H9 (cell line): ENCODE measurements around the gene MSN. TPM values are rescaled to one million over a fixed set of nuclear protein-coding genes. Genes with fewer than 3 reads are reported as not detected.

ENCODE experiments used
- DNase-seq: peaks from one replicate; pipeline ENCODE4 v3.0.0-alpha.2; 2017
- H2AFZ ChIP-seq: one replicate; pipeline ENCODE4 v1.6.1; 2013; ENCODE audit warnings: mild to moderate bottlenecking, low read length, control low read depth, moderate library complexity
- H2AK5ac ChIP-seq: 2 replicates; pipeline ENCODE4 v1.6.1; 2013; ENCODE audit warnings: low read length, control low read depth, mixed read lengths; ENCODE audit not compliant: insufficient read length
- H2BK120ac ChIP-seq: one replicate; pipeline ENCODE4 v1.6.1; 2013; ENCODE audit warnings: low read depth, mild to moderate bottlenecking, low read length, control low read depth, inconsistent platforms; ENCODE audit not compliant: poor library complexity, severe bottlenecking
- H2BK12ac ChIP-seq: 2 replicates; pipeline ENCODE4 v1.6.1; 2013; ENCODE audit warnings: low read length, control low read depth, mixed read lengths, low read depth; ENCODE audit not compliant: insufficient read length
- H2BK15ac ChIP-seq: 2 replicates; pipeline ENCODE4 v1.6.1; 2013; ENCODE audit warnings: low read depth, low read length, control low read depth
- H2BK20ac ChIP-seq: one replicate; pipeline ENCODE4 v1.6.1; 2013; ENCODE audit warnings: low read depth, mild to moderate bottlenecking, low read length, control low read depth, inconsistent platforms; ENCODE audit not compliant: poor library complexity, severe bottlenecking
- H2BK5ac ChIP-seq: 2 replicates; pipeline ENCODE4 v1.6.1; 2013; ENCODE audit warnings: low read length, control low read depth, mixed read lengths; ENCODE audit not compliant: insufficient read length
- H3K14ac ChIP-seq: 2 replicates; pipeline ENCODE4 v1.6.1; 2013; ENCODE audit warnings: low read length, control low read depth; ENCODE audit not compliant: insufficient read depth
- H3K18ac ChIP-seq: 2 replicates; pipeline ENCODE4 v1.6.1; 2013; ENCODE audit warnings: low read depth, mild to moderate bottlenecking, mixed read lengths, low read length, control low read depth; ENCODE audit not compliant: insufficient read length
- H3K23ac ChIP-seq: 2 replicates; pipeline ENCODE4 v1.6.1; 2013; ENCODE audit warnings: low read length, control low read depth, mixed read lengths, low read depth; ENCODE audit not compliant: insufficient read length
- H3K23me2 ChIP-seq: 2 replicates; pipeline ENCODE4 v1.6.1; 2013; ENCODE audit warnings: low read depth, mild to moderate bottlenecking, mixed read lengths, low read length, control low read depth; ENCODE audit not compliant: insufficient read length, poor library complexity, severe bottlenecking
- H3K27ac ChIP-seq: 2 replicates; pipeline ENCODE4 v1.5.1; 2013; ENCODE audit warnings: low read length, control low read depth, mixed read lengths, low read depth; ENCODE audit not compliant: insufficient read length
- H3K27me3 ChIP-seq: 2 replicates; pipeline ENCODE4 v1.6.1; 2013; ENCODE audit warnings: low read length, control low read depth, inconsistent platforms; ENCODE audit not compliant: insufficient read depth
- H3K4ac ChIP-seq: 2 replicates; pipeline ENCODE4 v1.6.1; 2013; ENCODE audit warnings: low read depth, mild to moderate bottlenecking, control low read depth, inconsistent platforms, low read length, moderate library complexity
- H3K4me1 ChIP-seq: 2 replicates; pipeline ENCODE4 v1.6.1; 2013; ENCODE audit warnings: low read length, control low read depth, inconsistent platforms; ENCODE audit not compliant: insufficient read depth
- H3K4me2 ChIP-seq: 2 replicates; pipeline ENCODE4 v1.6.1; 2013; ENCODE audit warnings: low read length, control low read depth, mixed read lengths; ENCODE audit not compliant: insufficient read length, insufficient read depth
- H3K56ac ChIP-seq: 2 replicates; pipeline ENCODE4 v1.6.1; 2013; ENCODE audit warnings: low read depth, mild to moderate bottlenecking, mixed read lengths, low read length, control low read depth; ENCODE audit not compliant: insufficient read length
- H3K79me1 ChIP-seq: 2 replicates; pipeline ENCODE4 v1.6.1; 2013; ENCODE audit warnings: low read depth, mild to moderate bottlenecking, moderate library complexity, low read length, control low read depth, inconsistent platforms; ENCODE audit not compliant: insufficient read depth, poor library complexity, severe bottlenecking
- H3K79me2 ChIP-seq: 2 replicates; pipeline ENCODE4 v1.6.1; 2013; ENCODE audit warnings: low read length, control low read depth, inconsistent platforms; ENCODE audit not compliant: insufficient read depth
- H3K9ac ChIP-seq: 2 replicates; pipeline ENCODE4 v1.6.1; 2013; ENCODE audit warnings: low read length, control low read depth, mixed read lengths; ENCODE audit not compliant: insufficient read length; ENCODE audit errors: extremely low read depth
- H3K9me3 ChIP-seq: one replicate; pipeline ENCODE4 v1.6.1; 2013; ENCODE audit warnings: low read depth, low read length, inconsistent platforms; ENCODE audit not compliant: control insufficient read depth
- H3T11ph ChIP-seq: one replicate; pipeline ENCODE4 v1.6.1; 2013; ENCODE audit warnings: mild to moderate bottlenecking, low read length, control low read depth, inconsistent platforms
- H4K20me1 ChIP-seq: one replicate; pipeline ENCODE4 v1.6.1; 2013; ENCODE audit not compliant: control insufficient read depth, insufficient read length, insufficient read depth
- H4K5ac ChIP-seq: 2 replicates; pipeline ENCODE4 v1.6.1; 2013; ENCODE audit warnings: low read depth, mild to moderate bottlenecking, mixed read lengths, low read length, control low read depth; ENCODE audit not compliant: insufficient read length
- H4K8ac ChIP-seq: replicated peaks from 2 replicates; pipeline ENCODE4 v1.6.1; 2013; ENCODE audit warnings: low read length, control low read depth, mixed read lengths, low read depth; ENCODE audit not compliant: insufficient read length
- H4K91ac ChIP-seq: 2 replicates; pipeline ENCODE4 v1.6.1; 2013; ENCODE audit warnings: low read depth, mild to moderate bottlenecking, moderate library complexity, mixed read lengths, low read length, control low read depth; ENCODE audit not compliant: insufficient read length
- H3K27ac Mint-ChIP-seq, 3 experiments: 2 replicates in 2 of 3; 3 replicates in 1 of 3; pipeline ENCODE4 v1.8.0; 2020 to 2021; ENCODE audit warnings: mixed read lengths in 3 of 3, mild to moderate bottlenecking in 1 of 3, moderate library complexity in 1 of 3
- H3K27me3 Mint-ChIP-seq: 2 replicates; pipeline ENCODE4 v1.8.0; 2021; ENCODE audit warnings: low read depth, mild to moderate bottlenecking, moderate library complexity, mixed read lengths
- H3K36me3 Mint-ChIP-seq, 3 experiments: 2 replicates in 2 of 3; 3 replicates in 1 of 3; pipeline ENCODE4 v1.8.0; 2020 to 2021; ENCODE audit warnings: low read depth in 3 of 3, mixed read lengths in 3 of 3; ENCODE audit not compliant: insufficient read depth in 1 of 3
- H3K4me1 Mint-ChIP-seq, 2 experiments: 2 replicates each; pipeline ENCODE4 v1.8.0; 2020; ENCODE audit warnings: mixed read lengths in 2 of 2
- H3K4me3 Mint-ChIP-seq, 2 experiments: 2 replicates in 1 of 2; 3 replicates in 1 of 2; pipeline ENCODE4 v1.8.0; 2020 to 2021; ENCODE audit warnings: mild to moderate bottlenecking in 2 of 2, mixed read lengths in 2 of 2, moderate library complexity in 1 of 2
- H3K9me3 Mint-ChIP-seq, 2 experiments: 2 replicates in 1 of 2; 3 replicates in 1 of 2; pipeline ENCODE4 v1.8.0; 2020; ENCODE audit warnings: mild to moderate bottlenecking in 2 of 2, mixed read lengths in 2 of 2, moderate library complexity in 1 of 2
- WGBS: extraction: QIAGEN DNeasy Blood & Tissue Kit; methylation state at CpG from one replicate; pipeline ENCODE4 v1.1.7; 2013; ENCODE audit warnings: missing lambda C conversion rate, low lambda C conversion rate, mixed read lengths; ENCODE audit not compliant: insufficient read length; ENCODE audit errors: extremely low coverage; 5-methylcytosine and 5-hydroxymethylcytosine counted together
- total RNA-seq: library from RNA; stranded (reverse); gene quantifications from 2 replicates; pipeline ENCODE4 v1.2.1, GENCODE V29; 2021
- TF ChIP-seq, protein P1 (sequence below): fragments of 200-600 bp; sonication (generic); conservative IDR thresholded peaks from 3 replicates; pipeline ENCODE4 v1.8.0; 2021; ENCODE audit warnings: antibody characterized with exemption, mild to moderate bottlenecking

The MSN gene
- total RNA-seq, 1 experiment from 2014 or later, result 126 TPM

DNA sequence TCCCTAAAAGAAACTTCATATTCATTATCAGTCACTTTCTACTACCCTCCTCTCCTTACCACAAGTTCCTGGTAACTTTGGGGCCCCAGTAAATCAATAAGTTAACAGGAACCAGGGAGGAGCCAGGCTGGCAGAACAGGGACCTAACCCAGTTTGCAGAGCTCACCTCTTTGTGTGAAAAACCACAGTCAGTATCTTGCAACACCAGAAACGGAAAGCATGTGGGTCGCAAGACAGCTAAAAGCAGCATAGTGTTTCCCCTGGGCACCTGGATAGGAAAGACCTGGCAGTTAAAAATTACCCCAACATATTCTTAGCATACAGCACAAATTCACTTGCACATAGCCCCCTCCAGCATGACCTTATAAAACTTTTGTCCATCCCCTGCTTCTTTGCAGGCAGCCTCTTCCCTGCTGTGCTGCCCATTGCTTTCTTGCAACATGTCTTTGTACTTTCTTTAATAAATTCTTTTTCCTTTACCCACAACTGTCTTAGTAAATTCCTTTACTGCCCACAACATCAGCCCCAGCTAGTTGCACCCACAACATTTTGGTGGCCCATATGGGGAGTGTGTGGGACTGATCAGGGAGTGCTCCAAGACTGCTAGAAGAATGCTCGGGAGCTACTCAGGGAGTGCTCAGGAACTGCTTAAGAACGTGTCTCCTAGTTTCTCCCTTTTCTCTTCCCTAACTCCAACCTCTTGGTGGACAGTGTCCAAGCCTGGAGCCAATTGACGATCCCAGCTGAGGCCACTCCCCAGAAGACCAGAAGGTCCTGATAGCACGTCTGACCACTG, 83.4 kb downstream of the MSN start:
- Mint-ChIP-seq H3K9me3 (peaks cover 63 to 75% of the 10 kb centered on the region in 2 experiments), H3K36me3 (peaks cover 0 to 16% (median 10%) of the 10 kb centered on the region in 3 experiments)
- H2AFZ ChIP-seq, result no peak overlapping the region

More for the DNA sequence above, 83.4 kb downstream of the MSN start:
- Histone ChIP-seq H3K4me2 (no peak overlapping the region), H4K20me1 (no peaks in the 10 kb centered on the region), H3T11ph (no peak overlapping the region), H2BK12ac (no peak overlapping the region), H3K56ac (no peak overlapping the region), H4K5ac (no peak overlapping the region), H3K79me2 (no peaks in the 10 kb centered on the region), H3K27me3 (no peaks in the 10 kb centered on the region), H2BK20ac (no peak overlapping the region), H2BK120ac (no peak overlapping the region), H3K4me1 (no peaks in the 10 kb centered on the region), H3K18ac (no peak overlapping the region), H3K23me2 (no peaks in the 10 kb centered on the region), H4K8ac (no peak overlapping the region), H3K27ac (no peak overlapping the region), H4K91ac (no peak overlapping the region), H3K79me1 (no peaks in the 10 kb centered on the region), H3K9me3 (peaks cover 20% of the 10 kb centered on the region), H3K14ac (no peak overlapping the region), H2BK5ac (no peak overlapping the region), H3K9ac (no peak overlapping the region), H3K23ac (no peak overlapping the region), H2BK15ac (no peak overlapping the region), H3K4ac (no peak overlapping the region), H2AK5ac (no peak overlapping the region)
- Mint-ChIP-seq H3K27ac (no peak overlapping the region), H3K27me3 (no peaks in the 10 kb centered on the region), H3K4me3 (no peak overlapping the region), H3K4me1 (no peaks in the 10 kb centered on the region; a peak in 1 of 4 replicates)
- no CpG with 5 or more reads among the region's 6 CpGs for WGBS
- TF ChIP-seq, protein P1, sequence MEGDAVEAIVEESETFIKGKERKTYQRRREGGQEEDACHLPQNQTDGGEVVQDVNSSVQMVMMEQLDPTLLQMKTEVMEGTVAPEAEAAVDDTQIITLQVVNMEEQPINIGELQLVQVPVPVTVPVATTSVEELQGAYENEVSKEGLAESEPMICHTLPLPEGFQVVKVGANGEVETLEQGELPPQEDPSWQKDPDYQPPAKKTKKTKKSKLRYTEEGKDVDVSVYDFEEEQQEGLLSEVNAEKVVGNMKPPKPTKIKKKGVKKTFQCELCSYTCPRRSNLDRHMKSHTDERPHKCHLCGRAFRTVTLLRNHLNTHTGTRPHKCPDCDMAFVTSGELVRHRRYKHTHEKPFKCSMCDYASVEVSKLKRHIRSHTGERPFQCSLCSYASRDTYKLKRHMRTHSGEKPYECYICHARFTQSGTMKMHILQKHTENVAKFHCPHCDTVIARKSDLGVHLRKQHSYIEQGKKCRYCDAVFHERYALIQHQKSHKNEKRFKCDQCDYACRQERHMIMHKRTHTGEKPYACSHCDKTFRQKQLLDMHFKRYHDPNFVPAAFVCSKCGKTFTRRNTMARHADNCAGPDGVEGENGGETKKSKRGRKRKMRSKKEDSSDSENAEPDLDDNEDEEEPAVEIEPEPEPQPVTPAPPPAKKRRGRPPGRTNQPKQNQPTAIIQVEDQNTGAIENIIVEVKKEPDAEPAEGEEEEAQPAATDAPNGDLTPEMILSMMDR, result no peak
- no peak for DNase-seq
